HG03196 (cell line): ENCODE results near the gene LSM2.
"Not testable (repeated sequence)": the region's sequence is repeated elsewhere in the genome, so short reads cannot be mapped to it uniquely, and the experiment has no call there.

ENCODE experiments used
- ATAC-seq: cut with Tn5 transposase; IDR thresholded peaks from one replicate; pipeline ENCODE4 v1.9.1; 2021; ENCODE audit not compliant: unreplicated experiment

Gene LSM2

DNA sequence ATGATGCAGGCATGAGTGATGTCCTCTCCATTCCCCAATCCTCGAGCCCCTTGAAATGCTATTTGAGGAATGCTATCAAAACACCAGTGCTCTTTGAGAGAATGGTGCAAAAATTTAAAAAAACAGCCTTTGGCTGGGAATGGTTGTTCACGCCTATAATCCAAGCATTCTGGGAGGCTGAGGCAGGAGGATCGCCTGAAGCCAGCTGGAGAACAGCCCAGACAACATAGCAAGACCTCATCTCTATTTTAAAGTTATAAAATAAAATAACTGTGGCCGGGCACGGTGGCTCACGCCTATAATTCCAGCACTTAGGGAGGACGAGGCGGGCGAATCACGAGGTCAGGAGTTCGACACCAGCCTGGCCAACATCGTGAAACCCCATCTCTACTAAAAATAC lies 7.0 kb downstream of the LSM2 start:
- no peak for ATAC-seq

- no peak for ATAC-seq
These were observed 9.2 kb downstream of the LSM2 start for GRCh38 chr6:31797588-31797987.

- no peak for ATAC-seq
These were observed 9.8 kb downstream of the LSM2 start for GRCh38 chr6:31796993-31797385.

DNA sequence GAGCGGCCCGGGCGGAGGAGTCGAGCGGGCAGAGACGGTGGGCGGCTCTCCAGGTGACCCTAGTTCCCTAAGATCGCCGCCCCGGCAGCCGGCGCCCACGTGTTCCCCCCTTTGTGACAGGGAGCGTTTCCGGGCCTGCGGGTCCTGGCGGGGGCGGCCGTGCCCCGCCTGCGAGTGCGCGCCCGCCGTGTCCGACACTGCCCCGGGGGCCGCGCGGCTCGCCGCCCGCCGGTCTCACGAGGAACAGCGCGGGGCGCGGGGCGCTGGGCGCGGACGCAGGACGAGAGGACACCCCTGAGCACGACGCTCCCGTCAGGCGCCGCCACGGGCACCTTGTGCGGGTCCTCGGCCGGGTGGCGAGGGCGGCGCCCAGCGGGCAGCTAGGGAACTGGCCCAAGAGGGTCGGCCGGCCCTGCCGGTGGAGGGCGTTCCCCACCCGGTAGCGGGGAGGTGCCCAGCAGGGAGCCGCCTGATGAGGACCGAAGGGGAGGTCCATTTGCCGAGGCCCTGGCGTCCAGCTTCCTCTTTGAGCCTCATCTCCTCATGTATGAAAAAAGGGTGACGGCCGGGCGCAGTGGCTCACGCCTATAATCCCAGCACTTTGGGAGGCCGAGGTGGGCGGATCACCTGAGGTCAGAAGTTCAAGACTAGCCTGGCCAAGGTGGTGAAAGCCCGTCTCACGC lies 11.0 kb downstream of the LSM2 start, which contains the start of gene VARS1:
Gene VARS1 (minus strand): TSS at position 137 of the 683 bp plus-strand sequence. CDS start 535 bp downstream, outside the sequence.
- peak; percentile 82 for ATAC-seq

- ATAC-seq = peak; percentile 4
These were observed 11.7 kb downstream of the LSM2 start for GRCh38 chr6:31794866-31795615.

DNA sequence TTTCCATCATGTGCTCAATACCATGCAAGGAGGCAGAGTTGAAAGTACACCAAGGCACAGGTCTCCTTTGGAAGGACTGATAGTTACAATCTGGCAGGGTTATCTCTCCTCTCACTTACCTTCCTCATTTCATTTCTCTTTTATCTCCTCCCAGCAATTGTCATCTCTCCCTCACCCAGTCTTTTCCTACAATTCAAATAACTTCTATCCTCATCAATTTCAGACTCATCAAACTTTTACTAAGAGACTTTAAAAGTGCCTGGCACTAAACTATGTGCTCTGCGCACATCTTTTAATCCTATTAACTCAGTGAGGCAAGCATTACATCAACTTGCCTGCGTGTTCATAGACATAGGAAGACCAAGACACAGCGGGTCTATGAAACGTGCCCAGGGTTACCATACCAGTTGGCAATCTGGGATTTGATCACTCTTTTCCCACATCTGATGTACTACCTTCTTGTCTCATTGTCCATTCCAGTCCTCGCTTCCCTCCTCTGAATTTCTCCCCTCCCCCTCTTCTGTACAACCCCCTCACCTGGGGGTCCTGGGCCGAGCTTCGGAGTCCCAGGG lies 12.4 kb downstream of the LSM2 start:
- ATAC-seq = no peak

DNA sequence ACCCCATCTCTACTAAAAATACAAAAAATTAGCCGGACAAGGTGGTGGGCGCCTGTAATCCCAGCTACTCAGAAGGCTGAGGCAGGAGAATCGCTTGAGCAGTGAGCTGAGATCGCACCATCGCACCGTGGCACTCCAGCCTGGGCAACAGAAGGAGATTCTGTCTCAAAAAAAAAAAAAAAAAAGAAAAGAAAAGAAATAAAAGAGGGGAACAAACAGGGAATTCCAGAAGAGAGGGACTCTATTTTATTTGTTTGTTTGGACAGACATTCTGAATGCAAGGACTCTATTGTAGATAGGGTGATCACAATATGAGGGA lies 12.9 kb downstream of the LSM2 start:
- not testable (repeated sequence) for ATAC-seq

- no peak for ATAC-seq
These were observed 14.0 kb downstream of the LSM2 start for GRCh38 chr6:31792761-31793171.

GRCh38 chr6:31792090-31792374 lies 14.7 kb downstream of the LSM2 start:
- no peak for ATAC-seq

DNA sequence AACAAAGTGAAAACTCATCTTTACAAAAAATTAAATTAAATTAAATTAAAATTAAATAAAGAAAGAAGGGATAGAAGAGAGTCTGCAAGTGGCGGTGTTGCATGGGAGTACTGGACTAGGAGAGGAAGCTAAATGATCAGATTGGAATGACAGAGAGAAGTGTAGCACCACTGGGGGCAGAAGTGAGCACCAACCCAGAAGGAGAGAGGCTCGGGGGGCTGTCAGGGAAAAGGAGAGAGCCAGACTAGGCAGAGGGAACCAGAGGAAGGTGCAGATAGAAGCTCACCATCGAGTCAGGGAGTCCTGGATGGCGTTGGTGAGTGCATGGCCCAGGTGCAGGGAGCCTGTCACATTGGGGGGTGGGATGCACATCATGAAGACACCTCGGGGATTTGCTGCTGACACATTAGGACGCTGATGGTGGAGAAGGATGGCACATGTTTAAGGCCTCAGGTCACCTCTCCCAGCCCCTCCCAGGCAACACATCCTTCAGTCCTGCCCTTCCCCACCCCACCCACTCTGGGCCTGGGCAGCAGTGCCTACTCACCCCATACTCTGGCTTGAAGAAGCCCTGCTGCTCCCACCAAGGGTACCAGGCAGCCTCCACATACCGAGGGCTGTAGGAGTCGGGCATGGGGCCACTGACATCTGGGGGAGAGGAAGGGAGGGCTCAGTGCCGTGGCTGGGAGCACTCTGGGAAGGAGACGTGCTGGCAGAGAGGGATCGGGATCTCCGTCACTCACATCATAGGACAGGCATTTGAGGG lies 15.3 kb downstream of the LSM2 start:
- no peak for ATAC-seq

GRCh38 chr6:31785475-31785874 lies 21.3 kb downstream of the LSM2 start:
- ATAC-seq = no peak

DNA sequence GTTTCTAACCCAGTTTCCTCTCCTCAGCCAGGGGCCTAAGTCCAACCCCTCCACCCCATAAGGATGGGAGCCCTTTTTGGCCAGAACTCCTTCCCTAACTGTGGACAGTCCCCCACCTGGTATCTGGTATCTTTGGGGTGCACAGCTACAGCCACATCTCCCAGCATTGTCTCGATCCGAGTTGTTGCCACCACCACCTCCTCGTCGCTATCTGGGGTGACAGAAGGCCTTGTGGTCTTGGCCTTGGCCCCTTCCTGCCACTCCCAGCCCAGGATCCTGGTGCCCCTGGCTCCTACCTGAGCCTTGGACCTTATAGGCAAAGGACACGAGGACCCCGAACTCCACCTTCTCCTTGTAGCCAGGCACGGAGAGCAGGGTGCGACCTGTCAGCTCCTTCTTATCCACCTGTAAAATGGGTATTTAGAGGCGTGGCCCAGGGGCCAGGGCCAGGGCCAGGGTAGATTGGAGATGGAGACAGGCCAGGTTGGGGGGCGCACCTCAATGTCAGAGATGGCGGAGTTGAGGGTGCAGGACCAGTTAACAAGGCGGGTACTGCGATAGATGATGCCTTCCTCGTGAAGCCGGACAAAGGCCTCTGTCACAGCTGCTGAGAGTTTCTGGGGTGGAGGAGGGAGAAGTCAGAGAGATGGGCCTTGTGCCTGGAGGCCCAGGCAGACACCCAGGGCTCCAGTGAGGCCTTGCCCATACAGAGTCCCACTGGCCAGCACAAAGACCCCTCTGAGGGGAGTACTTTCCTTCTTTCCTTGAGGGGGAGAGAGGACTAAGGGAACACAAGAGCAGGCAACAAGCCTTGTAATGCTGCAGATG lies 22.5 kb downstream of the LSM2 start:
- no peak for ATAC-seq

DNA sequence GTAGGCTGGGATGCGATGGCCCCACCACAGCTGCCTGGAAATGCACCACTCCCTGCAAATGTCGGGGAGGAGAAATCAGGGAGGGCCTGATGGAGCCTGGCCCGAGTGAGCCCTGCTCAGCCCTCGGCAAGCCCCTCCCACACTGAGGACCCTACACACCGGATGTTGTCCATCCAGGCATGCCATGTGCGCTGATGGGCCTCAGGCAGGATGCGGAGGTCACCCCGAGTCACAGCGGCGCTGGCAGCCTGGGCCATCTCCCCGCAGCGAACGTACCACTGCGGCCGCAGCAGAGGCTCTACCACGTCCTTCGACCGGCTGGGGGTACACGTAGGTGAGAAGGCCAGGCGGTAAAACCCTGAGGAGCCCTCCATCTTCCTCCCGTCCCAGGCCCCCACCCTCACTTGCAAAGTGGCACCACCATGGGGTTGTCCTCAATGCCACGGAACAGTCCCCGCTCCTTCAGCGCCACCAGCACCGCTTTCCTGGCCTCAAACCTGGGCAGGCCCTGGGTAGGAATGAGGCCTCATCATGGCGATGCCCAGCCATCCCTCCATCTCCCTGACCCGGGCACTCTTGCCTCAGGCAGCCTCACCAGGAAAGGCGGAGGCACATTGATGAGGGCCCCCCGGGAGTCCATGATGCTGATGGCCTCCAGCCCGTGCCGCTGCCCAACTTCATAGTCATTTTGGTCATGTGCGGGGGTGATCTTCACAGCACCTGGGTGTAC lies 24.5 kb downstream of the LSM2 start:
- no peak for ATAC-seq

GRCh38 chr6:31781244-31782125 lies 25.3 kb downstream of the LSM2 start:
- no peak for ATAC-seq

DNA sequence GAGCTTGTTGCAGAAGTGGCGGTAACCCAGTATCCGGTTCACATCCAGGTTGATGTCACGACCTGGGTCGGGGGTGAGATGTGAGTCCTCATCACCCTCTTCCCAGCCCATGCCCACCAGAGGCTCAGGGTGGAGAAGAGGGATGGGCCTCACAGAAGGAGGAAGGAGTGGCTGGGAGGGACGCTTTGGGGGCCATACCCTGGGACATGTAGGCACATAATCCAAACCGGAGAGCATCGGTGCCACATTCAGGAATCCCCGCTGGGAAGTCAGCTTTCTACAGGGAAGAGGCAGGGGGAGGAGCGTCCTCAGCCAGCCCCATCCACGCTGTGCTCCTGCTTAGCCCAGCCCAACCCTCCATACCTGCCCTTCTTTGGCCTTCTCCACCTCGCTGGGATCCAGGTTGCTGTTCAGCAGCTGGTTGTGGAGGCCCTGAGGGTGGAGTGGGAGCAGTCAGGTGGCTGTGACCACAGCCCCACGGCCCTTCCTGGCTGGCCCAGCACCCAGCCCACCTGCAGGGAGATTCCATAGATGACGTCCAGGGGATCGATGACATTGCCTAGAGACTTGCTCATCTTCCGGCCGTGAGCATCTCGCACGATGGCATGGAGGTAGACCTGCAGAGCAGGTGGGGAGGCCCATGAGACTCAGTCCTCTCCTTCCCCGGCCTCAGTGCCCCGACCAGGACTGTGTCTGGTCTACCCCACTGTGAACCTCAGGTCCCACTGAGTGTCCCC lies 26.1 kb downstream of the LSM2 start:
- no peak for ATAC-seq

GRCh38 chr6:31779908-31780307 lies 26.9 kb downstream of the LSM2 start:
- ATAC-seq = no peak

DNA sequence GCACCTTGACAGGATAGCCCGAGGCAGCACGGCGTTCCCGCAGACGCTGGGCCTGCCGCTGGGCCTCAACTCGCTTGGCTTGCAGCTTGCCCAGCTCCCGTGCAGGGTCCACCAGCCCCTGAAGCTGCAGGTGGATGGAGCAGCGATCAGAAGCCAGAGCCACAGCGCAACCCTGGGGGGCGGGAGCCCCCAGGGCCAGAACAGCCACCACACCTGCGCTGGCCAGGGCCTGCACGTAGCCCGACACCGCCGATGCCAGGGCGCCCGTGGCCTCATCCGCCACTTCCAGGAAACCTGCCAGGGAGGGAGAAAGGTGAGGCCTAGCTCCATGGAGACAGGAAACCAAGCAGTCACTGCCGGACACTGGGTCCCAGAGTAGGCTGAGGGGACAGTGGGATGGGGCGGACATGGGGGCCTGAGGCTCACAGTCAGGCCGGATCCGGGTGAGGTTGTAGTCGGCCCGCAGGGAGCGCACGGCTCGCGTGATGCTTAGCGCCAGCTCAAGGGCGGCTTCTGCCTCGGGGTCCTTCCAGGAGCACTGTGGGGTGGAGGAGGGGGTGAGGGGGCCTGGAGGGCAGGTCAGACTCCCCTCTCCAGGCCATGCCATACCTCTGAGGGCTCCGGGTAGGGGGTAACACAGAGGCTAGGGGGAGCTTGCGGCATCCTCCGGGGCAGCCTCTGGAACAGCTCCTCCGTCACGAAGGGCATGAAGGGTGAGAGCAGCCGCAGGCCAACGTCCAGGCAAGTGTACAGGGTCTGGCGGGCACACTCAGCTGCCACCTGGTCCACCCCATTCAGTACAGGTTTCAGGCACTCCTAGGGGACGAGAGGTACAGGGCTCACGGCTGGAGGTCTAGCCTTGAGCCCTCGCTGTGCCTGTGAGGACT lies 27.5 kb downstream of the LSM2 start:
- no peak for ATAC-seq

GRCh38 chr6:31778193-31778592 lies 28.6 kb downstream of the LSM2 start:
- ATAC-seq = no peak
